Peyer's patch (tissue), 4 donors: ENCODE data around the gene ETHE1.

Experiments
- POLR2A ChIP-seq, 2 donors: fragments of 450-650 bp; IDR thresholded peaks; one replicate each; pipeline ENCODE4 v1.5.1; 2017; ENCODE audit warnings: antibody characterized with exemption in 2 of 2, mild to moderate bottlenecking in 2 of 2, moderate library complexity in 2 of 2
- TF ChIP-seq, protein P1 (sequence below), 6 experiments: fragments of 450-650 bp in 4 of 6; fragments of 200-600 bp in 2 of 6; sonication (generic) in 1 of 6; IDR thresholded peaks; one replicate each; pipeline ENCODE4 v1.5.1; 2017 to 2019; ENCODE audit warnings: antibody characterized with exemption in 6 of 6, mild to moderate bottlenecking in 3 of 6, moderate library complexity in 1 of 6

DNA sequence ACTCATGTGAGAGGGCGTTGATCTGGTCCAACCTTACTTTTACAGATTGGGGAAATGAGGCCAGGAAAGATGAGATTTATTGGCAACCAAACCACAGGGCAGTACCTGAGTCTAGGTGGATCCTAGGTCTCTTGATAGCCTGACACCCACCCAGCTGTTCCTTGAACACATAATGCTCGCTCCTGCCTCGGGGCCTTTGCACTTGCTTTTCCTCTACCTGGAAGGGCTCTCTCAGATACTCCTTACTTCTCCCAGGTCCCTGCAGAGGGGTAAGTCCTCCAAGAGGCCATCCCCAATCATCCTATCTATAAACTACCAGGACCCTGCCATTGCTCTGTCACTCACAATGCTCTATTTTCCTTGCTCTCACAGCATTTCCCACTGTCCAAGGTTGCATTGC, 13.4 kb upstream of the ETHE1 start:
- TF ChIP-seq, protein P1, sequence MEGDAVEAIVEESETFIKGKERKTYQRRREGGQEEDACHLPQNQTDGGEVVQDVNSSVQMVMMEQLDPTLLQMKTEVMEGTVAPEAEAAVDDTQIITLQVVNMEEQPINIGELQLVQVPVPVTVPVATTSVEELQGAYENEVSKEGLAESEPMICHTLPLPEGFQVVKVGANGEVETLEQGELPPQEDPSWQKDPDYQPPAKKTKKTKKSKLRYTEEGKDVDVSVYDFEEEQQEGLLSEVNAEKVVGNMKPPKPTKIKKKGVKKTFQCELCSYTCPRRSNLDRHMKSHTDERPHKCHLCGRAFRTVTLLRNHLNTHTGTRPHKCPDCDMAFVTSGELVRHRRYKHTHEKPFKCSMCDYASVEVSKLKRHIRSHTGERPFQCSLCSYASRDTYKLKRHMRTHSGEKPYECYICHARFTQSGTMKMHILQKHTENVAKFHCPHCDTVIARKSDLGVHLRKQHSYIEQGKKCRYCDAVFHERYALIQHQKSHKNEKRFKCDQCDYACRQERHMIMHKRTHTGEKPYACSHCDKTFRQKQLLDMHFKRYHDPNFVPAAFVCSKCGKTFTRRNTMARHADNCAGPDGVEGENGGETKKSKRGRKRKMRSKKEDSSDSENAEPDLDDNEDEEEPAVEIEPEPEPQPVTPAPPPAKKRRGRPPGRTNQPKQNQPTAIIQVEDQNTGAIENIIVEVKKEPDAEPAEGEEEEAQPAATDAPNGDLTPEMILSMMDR (IDR thresholded peaks at IDR 0.05) = no peak
- no peak for TF ChIP-seq POLR2A (IDR thresholded peaks at IDR 0.05)
